Measurements from ENCODE around the gene LRBA.
A peak's percentile ranks its signal among the peaks of the same experiment; 100 is the strongest.

Gene LRBA

DNA sequence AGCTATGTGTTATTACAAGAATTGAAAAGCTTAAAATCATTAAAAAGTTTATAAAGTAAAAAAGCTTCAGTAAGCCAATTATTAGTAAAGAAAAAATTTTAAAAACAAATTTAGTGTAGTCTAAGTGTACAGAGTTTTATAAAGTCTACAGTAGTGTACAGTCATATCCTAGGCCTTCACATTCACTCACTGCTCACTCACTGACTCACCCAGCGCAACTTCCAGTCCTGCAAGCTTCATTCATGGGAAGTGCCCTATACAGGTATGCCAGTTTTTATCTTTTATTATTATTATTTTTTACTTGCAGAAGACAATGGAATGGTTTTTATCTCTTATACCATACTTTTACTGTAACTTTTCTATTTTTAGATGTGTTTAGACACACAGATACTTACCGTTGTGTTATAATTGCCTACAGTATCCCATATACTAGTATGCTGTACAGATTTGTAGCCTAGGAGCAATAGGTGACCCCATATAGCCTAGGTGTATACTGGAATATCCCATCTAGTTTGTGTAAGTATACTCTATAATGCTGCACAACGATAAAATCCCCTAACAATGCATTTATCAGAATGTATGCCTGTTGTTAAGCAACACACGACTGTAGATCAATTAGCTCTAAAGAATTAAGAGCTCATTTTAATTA is 706.1 kb downstream of the LRBA start:
- no peak for DNase-seq (ENCODE audit: low read depth in 1 of 2, low spot score in 1 of 2)

DNA sequence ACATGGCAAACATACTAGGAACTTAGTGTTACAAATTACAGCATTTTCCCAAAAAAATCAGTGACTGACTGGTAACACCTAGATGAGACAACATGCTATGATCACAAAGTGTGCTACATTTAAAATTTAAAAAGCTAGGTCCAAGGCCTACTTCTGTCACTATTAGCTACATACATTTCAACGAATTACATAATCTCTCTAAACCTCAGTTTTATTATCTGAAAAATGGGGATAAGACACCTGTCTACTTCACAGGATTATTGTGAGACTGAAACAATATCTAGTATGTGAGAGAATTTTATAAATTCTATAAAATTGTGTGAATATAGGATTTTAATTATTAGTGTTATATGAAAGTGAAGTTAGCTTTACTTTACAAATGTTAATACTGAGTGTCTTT is 708.4 kb downstream of the LRBA start:
- DNase-seq (ENCODE audit: low read depth in 1 of 2, low spot score in 1 of 2) = no peak

DNA sequence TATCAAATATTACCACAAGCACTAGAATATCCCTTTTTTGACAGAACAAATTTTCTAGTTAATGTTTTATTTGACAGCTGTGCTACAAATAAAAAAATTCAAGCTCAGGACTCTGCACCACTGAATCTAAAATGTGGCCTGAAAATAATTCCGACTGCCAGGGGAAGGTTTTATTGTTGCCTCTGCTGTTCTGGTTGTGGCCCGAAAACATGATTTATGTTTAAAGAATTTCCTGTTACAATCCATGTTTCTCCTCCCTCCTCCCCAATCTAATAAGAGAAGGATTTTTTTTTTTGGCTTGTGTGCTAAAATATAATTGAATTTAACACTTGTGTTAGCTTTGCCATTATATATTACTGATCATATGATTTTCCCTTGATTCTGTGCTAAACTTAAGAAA is 709.1 kb downstream of the LRBA start:
- DNase-seq (ENCODE audit: low read depth in 1 of 2, low spot score in 1 of 2) = no peak

DNA sequence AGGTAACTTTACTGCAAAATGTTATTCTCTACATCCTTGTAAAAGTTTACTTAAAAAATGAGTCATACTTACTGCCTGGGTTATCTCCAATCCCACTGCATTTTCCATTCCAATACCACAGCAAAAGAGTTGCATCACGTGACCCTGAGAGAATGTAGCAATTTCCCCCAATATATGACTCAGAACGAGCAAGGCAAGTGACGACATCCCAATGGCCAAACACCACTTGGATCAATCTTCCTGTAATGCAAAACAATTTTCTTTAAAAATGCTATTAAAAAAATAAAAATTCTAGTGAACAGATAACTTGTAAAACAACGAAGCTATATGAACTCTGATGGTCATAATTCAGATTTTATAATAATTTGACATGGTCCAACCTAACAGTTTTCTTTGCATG is 712.5 kb downstream of the LRBA start:
- peak in 1 of 2 donors; percentile 44 for DNase-seq (ENCODE audit: low read depth in 1 of 2, low spot score in 1 of 2)

DNA sequence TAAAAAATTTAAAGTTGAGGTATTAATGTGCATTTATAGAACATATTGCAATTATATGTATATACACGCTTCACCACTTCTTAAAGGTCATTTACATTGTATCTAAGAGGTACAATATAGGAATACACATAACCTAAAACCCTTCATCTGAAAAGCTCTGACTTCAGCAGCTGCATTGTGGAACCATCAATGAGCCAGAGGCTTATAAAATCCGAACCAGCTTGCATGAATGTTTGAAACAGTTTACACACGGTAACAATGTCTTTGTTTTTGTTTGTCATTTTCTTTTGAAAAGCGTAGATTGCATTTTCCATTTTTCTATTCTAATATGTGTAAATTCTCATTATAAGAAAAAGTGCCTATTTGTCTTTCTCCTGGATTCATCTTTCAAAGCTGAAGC is 715.3 kb downstream of the LRBA start:
- DNase-seq (ENCODE audit: low read depth in 1 of 2, low spot score in 1 of 2) = no peak

DNA sequence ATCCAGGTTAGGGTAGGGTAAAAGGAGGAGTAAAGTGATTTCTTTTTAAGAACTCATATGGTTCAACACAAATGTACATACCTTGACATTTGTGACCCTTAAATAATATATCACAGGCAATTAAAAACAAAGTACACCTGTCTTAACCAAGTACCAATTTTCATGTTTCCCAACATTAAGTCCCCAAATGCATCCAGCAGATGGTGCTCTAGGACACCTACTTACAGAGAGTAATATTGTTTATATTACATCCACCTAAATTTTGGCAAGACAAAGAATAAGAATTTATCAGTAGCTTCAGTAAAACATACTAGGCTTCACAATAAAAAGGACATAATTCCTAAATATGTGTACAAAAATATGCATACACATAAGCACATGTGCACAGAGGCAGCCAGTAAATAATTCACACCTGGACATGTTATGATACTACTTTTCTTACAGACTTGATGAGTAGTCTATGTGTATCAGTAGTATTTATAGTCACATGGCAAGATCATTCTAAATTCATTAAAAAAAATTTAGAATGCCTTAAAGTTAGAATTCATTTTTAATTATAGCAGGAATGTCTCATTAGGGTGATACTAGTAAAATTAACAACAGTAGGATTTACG is 717.1 kb downstream of the LRBA start:
- DNase-seq (ENCODE audit: low read depth in 1 of 2, low spot score in 1 of 2) = peak in 1 of 2 donors; percentile 13

DNA sequence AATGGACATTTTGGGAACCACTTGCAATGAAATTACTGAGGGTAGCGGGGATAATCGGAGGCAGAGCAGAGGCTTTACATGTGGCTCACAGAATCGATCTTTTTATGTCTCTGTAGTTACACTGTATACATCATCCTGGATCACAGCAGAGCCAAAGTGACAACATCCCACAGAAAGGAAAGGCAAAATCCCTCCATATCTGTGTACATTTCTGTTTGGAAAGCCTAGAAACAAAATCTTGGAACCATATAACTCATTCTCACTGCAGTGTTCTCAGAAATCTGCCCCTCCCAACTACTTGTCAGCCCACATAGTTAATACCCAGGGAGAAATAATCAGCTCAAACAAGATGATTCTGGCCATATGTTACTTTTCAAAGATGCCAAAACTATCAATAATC is 725.2 kb downstream of the LRBA start:
- no peak for DNase-seq (ENCODE audit: low read depth in 1 of 2, low spot score in 1 of 2)

DNA sequence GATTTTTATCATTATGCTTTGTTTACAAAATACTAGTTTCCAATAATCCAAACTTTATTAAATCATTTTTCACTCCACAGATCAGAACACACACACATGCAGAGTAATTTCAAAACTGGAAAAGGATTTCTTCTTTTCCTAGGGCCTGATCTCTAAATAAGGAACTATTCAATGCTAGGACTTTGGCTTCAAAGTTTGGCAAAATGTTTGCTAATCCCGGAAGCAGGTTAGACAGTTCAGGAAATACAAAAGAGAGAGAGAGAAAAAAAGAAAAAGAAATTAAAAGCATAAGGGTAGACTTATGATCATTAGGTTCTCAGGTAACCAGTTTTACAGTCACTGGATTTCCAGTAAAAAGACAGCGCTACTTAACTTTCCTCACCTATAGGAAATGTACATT is 725.9 kb downstream of the LRBA start:
- DNase-seq (ENCODE audit: low read depth in 1 of 2, low spot score in 1 of 2) = no peak

DNA sequence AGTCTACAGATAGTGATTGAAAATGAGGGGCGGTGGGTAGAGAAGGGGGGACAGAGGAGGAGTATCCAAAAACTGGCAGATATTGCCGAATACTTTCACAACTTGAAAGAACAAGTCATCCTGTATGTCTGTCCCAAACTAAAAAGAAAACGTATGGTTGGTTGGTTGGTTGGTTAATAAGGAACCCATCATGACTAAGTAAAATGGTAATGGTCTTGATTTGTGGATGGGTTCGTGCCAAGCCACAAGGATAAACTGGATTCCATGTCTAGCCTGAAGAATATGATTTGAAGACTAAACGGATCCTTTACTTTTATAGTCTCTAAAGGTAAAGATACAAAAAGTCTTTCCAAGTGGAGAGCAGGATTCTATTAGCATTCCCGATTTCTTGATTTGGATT is 728.4 kb downstream of the LRBA start:
- no peak for DNase-seq (ENCODE audit: low read depth in 1 of 2, low spot score in 1 of 2)

DNA sequence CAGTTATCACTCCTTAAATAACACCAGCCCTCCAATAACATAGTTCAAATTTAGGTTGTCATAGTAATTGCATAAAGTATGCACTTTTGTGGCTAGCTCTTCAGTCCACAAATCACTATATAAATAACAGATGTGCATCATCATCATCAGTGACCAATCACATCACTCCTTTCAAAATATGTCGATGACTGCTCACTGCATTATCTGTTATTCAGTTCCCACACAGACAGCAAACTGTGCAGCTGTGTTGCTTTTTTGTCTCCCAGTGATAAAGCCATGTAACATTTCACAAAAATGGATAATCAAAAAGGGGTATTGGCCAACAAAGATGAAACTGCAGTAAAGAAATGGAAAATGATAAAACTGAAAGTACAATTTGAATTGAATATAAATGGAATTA is 731.4 kb downstream of the LRBA start:
- DNase-seq (ENCODE audit: low read depth in 1 of 2, low spot score in 1 of 2) = no peak

DNA sequence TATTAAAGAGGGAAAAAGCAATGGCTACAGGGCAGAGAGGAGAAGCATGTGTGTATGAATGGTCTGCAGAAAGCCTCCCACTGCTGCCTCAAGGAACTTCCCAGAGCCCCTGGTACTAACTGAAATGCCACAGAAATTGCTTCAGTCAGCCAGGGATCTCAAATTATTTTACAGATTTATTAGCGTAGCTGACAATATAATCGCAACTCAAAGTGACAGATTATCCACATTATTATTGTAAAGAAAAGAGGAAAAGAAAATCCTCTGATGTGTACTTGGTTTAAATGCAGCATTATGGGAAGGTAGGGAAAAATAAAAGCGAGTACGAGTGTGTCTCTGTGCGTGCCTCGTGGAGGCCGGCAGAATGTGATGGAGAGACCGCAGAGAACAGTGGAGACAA is 734.1 kb downstream of the LRBA start:
- no peak for DNase-seq (ENCODE audit: low read depth in 1 of 2, low spot score in 1 of 2)

DNA sequence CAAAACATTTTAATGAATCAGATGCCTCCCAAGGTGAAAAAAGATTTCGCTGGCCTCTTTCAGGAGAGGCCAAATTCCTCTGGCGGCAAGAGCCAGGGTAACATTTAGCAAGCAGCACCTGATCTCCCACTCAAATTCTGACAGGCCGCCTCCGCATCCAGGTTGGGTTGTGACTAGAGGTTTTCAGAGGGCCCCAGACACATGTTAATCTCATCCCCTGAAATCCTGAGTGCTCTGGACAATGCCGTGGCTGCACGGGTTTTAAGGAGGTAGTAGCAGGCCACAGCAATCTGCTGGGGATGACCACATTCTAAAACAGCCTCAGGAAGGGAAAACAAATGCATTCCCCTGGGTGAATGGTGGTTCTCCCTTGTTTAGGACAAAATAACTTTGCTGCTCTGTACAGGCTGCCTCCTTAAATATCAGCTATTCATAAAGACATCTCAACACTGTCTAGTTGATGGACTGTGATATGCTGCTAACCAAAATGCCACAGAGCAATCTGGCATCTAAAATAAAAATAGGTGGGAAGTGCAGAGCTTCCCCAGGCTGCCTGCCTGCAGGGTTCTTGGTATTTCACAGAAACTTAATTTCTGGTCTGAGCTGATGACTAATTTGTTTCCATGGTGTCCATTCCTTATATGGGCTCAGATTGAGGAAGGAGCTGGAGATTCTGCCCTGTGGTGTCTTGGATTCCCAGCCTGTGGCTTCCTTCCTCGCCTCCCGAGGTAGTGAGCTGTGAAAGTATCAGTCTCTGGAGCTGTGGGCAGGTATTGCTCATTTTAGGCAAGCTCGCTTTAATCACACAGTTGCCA is 734.8 kb downstream of the LRBA start:
- no peak for DNase-seq (ENCODE audit: low read depth in 1 of 2, low spot score in 1 of 2)

DNA sequence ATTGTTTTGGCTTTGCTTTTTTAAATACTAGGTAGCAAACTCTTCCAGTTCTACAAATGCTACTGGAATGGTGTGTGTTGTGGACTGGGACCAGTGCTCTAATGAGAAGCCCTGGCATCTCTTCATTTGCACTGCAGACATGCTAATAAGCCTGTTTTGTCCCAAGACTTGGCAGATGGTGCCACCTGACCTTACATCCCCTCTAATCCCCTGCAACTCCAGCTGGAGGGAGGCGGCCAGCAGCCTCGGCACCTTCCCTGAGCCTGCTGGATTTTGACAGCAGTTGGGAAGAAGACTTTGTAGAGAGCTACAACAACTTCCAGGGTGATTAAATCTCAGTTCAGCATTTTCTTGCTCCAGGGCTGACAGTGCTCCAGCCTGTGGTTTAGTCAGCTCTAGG is 736.9 kb downstream of the LRBA start:
- DNase-seq (ENCODE audit: low read depth in 1 of 2, low spot score in 1 of 2) = no peak

DNA sequence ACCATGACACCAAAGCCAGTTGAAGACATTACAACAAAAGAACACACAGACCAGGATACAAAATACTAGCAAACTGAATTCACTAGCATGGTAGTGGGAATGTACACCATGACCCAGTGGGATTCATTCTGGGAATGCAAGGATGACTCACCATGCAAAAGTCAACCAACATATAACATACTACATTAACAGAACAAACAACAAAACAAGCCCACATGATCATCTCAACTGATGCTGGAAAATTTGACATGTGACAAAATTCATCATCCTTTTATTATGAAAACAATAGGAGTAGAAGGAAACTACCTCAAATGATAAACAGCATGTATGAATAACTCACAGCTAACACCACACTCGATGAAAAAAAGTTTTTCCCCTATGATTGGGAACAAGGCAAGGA is 746.6 kb downstream of the LRBA start:
- no peak for DNase-seq (ENCODE audit: low read depth in 1 of 2, low spot score in 1 of 2)

DNA sequence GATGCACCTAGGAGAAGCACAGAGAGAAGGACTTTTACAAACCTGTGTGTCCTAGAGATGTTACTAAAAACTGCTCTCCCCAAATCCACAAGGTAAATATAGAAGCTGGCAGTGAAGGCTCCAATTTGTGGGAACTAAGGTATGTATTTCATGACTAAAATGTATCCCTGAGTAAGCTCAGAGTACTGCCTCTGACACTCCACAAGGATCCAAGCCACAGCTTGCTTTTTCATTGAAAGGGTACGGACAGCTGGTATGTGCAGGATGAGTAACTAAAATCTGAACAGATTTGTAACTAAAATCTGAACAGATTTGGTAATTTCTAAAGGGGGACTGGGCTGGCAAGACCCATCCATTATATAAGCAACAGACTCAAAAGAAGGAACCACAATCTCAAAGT is 749.3 kb downstream of the LRBA start:
- DNase-seq (ENCODE audit: low read depth in 1 of 2, low spot score in 1 of 2) = no peak

DNA sequence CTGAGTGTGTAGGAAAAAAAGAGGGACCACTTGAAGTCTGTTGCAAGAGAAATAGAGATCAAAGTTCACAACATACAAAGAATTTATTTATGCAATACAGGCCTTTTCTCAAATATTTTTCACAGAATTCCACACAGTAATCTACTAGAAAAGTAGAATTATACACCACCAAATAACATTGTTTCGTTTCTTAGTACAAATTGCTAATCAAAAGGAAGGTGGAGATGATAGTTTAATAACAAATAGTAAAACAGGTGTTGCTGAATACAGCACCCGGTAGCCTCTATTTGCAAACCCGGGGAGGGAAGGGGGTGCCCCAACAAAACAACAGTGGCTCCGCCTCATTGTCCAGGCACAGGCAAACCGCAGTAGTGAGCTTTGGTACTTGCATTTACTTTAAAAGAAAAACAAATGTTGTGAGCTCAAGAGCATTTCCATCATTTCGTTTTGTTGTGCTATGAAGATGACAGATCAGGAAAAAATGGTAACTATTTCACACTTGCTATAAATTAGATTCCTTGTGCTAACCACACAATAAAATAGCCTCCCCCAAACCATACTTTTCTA is 750.4 kb downstream of the LRBA start:
- no peak for DNase-seq (ENCODE audit: low read depth in 1 of 2, low spot score in 1 of 2)

DNA sequence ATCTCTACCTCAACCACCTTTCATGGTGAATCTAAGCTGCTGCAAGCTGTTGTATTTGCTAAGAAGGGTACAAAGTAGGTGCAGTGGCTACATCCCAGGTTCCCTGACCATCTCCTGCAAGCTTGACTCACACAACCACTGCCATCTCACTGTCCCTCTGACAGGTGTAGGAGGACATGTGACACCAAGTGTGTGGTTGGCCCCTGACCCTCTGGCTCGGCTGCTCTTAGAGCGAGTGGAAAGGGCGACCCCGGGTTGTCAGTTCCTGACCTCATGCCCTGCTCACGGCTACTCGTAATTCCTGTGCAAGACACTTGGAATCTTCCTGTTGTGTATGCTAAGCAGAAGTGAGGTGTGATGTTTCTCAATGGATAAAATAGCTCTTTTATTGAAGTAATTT is 752.5 kb downstream of the LRBA start:
- DNase-seq (ENCODE audit: low read depth in 1 of 2, low spot score in 1 of 2) = no peak

DNA sequence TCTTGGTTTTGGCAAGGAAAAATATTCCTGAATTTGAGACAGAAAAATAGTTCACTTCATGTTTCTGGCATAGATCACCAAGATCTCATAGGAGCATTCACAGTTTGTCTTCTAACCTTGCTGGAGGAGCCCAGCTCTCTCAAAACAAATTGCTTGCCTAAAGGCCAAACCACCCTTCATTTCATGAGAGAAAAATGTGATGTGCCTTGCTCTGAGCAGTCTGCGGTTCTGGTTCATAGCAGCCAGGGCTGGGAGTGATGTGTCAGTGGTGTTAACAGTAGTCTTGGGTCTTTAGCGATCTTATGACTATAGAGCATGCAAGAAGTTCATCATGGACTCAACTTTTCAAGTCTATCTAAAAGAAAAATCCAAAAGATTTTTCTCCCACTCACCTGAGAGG is 753.5 kb downstream of the LRBA start:
- no peak for DNase-seq (ENCODE audit: low read depth in 1 of 2, low spot score in 1 of 2)

DNA sequence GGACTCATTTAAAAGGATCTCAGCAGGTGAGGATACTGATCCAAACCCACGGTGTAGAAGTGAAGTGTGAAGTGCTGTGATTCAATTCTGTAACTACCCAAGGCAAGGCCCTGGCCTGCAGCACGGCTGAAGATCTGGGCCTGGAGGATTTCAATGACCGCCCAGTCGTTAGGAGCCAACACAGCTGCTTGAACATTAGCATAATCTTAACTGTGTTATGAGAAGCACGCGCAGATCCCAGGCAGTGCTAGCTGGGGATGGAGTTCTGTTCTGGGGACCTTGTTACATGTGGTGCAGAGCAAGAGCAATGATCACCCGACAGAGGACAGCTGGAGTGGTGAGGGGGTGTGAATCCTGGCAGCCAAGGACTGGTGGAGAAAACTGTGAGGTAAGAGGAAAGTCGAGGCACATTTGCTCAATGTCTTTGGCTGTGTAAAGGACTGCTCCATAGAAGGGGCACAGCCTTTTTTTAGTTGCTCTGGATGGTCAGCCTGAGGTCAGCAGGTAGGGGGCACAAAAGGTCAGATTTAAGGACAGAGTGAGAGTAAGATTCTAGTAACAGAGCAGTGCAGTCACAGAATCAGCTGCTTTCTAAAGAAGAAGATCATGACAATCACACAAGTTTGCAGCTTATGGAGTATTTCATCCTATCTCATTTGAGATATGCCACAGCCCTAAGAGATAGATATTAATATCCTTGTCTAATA is 755.1 kb downstream of the LRBA start:
- DNase-seq (ENCODE audit: low read depth in 1 of 2, low spot score in 1 of 2) = no peak

DNA sequence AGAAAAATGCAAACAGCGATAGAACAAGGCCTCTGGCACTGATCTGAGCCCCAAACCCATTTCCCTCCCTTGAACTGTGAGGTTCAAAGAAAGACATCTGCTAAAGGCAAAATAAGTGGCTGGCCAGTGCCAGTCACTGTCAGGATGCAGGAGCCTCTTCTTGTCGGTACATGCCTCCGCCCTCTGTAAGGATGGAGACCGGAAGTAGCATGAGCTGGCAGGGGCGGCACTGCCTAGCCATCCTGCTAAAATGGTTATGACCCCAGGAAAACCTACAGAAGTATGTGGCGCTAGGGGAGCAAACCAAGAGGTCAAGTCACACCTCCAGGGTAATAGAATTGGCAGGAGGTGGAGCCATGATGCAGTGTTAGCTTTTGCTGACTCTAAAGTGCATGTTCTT is 756.5 kb downstream of the LRBA start:
- DNase-seq (ENCODE audit: low read depth in 1 of 2, low spot score in 1 of 2) = no peak

DNA sequence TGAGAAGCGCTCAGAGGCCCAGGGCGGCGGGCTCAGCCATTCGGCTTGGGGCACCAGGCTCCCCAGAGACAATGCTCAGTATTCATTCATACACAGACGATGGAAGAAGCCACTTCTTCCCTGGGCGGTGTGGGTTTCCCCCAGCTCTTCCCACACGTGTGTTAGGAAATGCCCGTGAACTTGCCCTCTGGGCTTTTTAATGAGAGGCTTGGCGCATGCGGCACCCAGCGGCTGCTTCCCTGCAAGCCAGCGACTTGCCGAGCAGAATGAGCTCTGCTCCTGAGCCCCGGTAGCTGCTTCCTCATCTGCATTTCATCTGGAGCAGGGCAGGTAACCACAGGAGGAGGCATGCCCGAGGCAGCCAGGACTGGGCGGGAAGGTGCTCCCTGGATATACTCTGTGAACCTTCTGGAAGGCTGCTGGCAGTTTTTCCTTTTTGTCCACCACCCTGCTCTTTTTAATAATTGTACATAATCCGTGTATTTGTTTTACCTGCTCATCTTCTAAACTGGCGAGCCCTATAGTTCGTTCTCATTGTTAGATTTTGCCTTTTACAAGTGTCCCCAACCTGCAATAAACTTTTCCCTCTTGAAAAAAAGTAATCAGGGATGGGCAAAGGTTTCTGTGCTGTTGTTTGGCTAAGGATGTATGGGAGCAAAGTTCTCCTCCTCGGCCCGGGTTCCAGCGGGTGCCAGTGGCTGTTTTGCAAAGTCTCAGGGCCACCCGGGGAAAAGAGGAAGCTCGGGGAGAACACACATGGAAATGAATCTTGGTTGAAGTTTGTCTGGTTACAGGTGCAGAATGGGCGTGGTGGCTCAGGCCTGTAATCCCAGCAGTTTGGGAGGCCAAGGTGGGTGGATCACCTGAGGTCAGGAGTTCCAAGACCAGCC is 758.0 kb downstream of the LRBA start:
- DNase-seq (ENCODE audit: low read depth in 1 of 2, low spot score in 1 of 2) = no peak
